ENCODE measurements around the gene LPO.

GRCh38 chr17:58247511-58248363 lies 9.4 kb downstream of the LPO start:
- TF ChIP-seq CTCF (IDR thresholded peaks at IDR 0.05; ENCODE audit: low read depth, low read length, poor library complexity, severe bottlenecking) (no peak), EZH2phosphoT487 (IDR thresholded peaks at IDR 0.05; ENCODE audit: borderline replicate concordance, low read length) (no peak)
